ENCODE data around the gene FMOD.
"Not testable (repeated sequence)": the region's sequence is repeated elsewhere in the genome, so short reads cannot be mapped to it uniquely, and the experiment has no call there.

Gene FMOD

GRCh38 chr1:203311368-203312301, 39.3 kb downstream of the FMOD start:
- H3K4me3 ChIP-seq (ENCODE audit: low read length) = no peak overlapping the region
- no peak for DNase-seq (ENCODE audit: low read depth, low spot score)

GRCh38 chr1:203308923-203309331, 42.0 kb downstream of the FMOD start:
- H3K4me3 ChIP-seq (ENCODE audit: low read length) = no peak overlapping the region
- DNase-seq (ENCODE audit: low read depth, low spot score) = no peak

GRCh38 chr1:203308328-203308922, 42.5 kb downstream of the FMOD start:
- H3K4me3 ChIP-seq (ENCODE audit: low read length) = no peak overlapping the region
- DNase-seq (ENCODE audit: low read depth, low spot score) = no peak

- no peak overlapping the region for H3K4me3 ChIP-seq (ENCODE audit: low read length)
- DNase-seq (ENCODE audit: low read depth, low spot score) = no peak
These were observed 43.2 kb downstream of the FMOD start for GRCh38 chr1:203307641-203308126.

- no peak overlapping the region for H3K4me3 ChIP-seq (ENCODE audit: low read length)
- no peak for DNase-seq (ENCODE audit: low read depth, low spot score)
These were observed 43.9 kb downstream of the FMOD start for GRCh38 chr1:203306965-203307541.

GRCh38 chr1:203306089-203306964, 44.6 kb downstream of the FMOD start:
- DNase-seq (ENCODE audit: low read depth, low spot score) = no peak
- peak overlapping the region; percentile 74 for H3K4me3 ChIP-seq (ENCODE audit: low read length)

GRCh38 chr1:203305809-203306088, 45.2 kb downstream of the FMOD start:
- peak overlapping the region; percentile 74 for H3K4me3 ChIP-seq (ENCODE audit: low read length)
- no peak for DNase-seq (ENCODE audit: low read depth, low spot score)

- peak within 1 kb of the TSS; percentile 74 for H3K4me3 ChIP-seq (ENCODE audit: low read length)
- DNase-seq (ENCODE audit: low read depth, low spot score) = peak; percentile 67
These were observed 45.8 kb downstream of the FMOD start, which contains the start of gene BTG2 for GRCh38 chr1:203304919-203305808. Gene BTG2 (plus strand): TSS chr1:203305519. CDS start chr1:203305607, 88 bp downstream.

- peak overlapping the region; percentile 66 for H3K4me3 ChIP-seq (ENCODE audit: low read length)
- no peak for DNase-seq (ENCODE audit: low read depth, low spot score)
These were observed 46.5 kb downstream of the FMOD start for GRCh38 chr1:203304391-203304918.

- DNase-seq (ENCODE audit: low read depth, low spot score) = no peak
- H3K4me3 ChIP-seq (ENCODE audit: low read length) = no peak overlapping the region
These were observed 48.0 kb downstream of the FMOD start for GRCh38 chr1:203302894-203303293.

- no peak overlapping the region for H3K4me3 ChIP-seq (ENCODE audit: low read length)
- no peak for DNase-seq (ENCODE audit: low read depth, low spot score)
These were observed 48.5 kb downstream of the FMOD start for GRCh38 chr1:203302456-203302855.

- no peak overlapping the region for H3K4me3 ChIP-seq (ENCODE audit: low read length)
- DNase-seq (ENCODE audit: low read depth, low spot score) = no peak
These were observed 49.6 kb downstream of the FMOD start for GRCh38 chr1:203301331-203301668.

- DNase-seq (ENCODE audit: low read depth, low spot score) = no peak
- H3K4me3 ChIP-seq (ENCODE audit: low read length) = no peak overlapping the region
These were observed 50.2 kb downstream of the FMOD start for GRCh38 chr1:203300441-203301330.

GRCh38 chr1:203299719-203300429, 51.0 kb downstream of the FMOD start:
- DNase-seq (ENCODE audit: low read depth, low spot score); H3K4me3 ChIP-seq (ENCODE audit: low read length): not testable (repeated sequence)

GRCh38 chr1:203299169-203299568, 51.8 kb downstream of the FMOD start:
- no peak for DNase-seq (ENCODE audit: low read depth, low spot score)
- H3K4me3 ChIP-seq (ENCODE audit: low read length) = no peak overlapping the region

- H3K4me3 ChIP-seq (ENCODE audit: low read length) = no peak overlapping the region
- no peak for DNase-seq (ENCODE audit: low read depth, low spot score)
These were observed 54.4 kb downstream of the FMOD start for GRCh38 chr1:203296460-203297073.

All from Jurkat, Clone E6-1 (cell line).